Endodermal cell (in vitro differentiated cells): ENCODE data around the gene ZNF780A. TPM values are rescaled to one million over a fixed set of nuclear protein-coding genes. Genes with fewer than 3 reads are reported as not detected.

Experiments
- DNase-seq: peaks from one replicate; pipeline ENCODE4 v3.0.0-alpha.2; 2017
- H3K27ac ChIP-seq: 2 replicates; pipeline ENCODE4 v1.5.1; 2013; ENCODE audit warnings: mild to moderate bottlenecking, low read depth, low read length, moderate library complexity
- H3K27me3 ChIP-seq: 2 replicates; pipeline ENCODE4 v1.6.1; 2013; ENCODE audit warnings: mild to moderate bottlenecking, low read length, moderate library complexity; ENCODE audit not compliant: insufficient read depth, control insufficient read depth, poor library complexity, severe bottlenecking
- H3K36me3 ChIP-seq: 2 replicates; pipeline ENCODE4 v1.7.0; 2013; ENCODE audit warnings: mild to moderate bottlenecking, low read length, moderate library complexity; ENCODE audit not compliant: control insufficient read depth, insufficient read depth
- H3K4me1 ChIP-seq: one replicate; pipeline ENCODE4 v1.7.0; 2013; ENCODE audit warnings: low read length; ENCODE audit not compliant: control insufficient read depth, insufficient read depth
- H3K4me3 ChIP-seq: 2 replicates; pipeline ENCODE4 v1.5.1; 2013; ENCODE audit warnings: mild to moderate bottlenecking, low read length, moderate library complexity
- H3K9ac ChIP-seq: 2 replicates; pipeline ENCODE4 v1.6.1; 2013; ENCODE audit warnings: mild to moderate bottlenecking, low read length, moderate library complexity; ENCODE audit not compliant: poor library complexity, severe bottlenecking; ENCODE audit errors: extremely low read depth
- H3K9me3 ChIP-seq: 2 replicates; pipeline ENCODE4 v1.6.1; 2013; ENCODE audit warnings: mild to moderate bottlenecking, low read length, moderate library complexity; ENCODE audit not compliant: control insufficient read depth
- H3K27ac Mint-ChIP-seq: 2 replicates; pipeline ENCODE4 v1.8.0; 2020; ENCODE audit warnings: mixed read lengths
- H3K27me3 Mint-ChIP-seq: 2 replicates; pipeline ENCODE4 v1.8.0; 2021; ENCODE audit warnings: mild to moderate bottlenecking, mixed read lengths; ENCODE audit not compliant: insufficient read depth
- H3K36me3 Mint-ChIP-seq: 2 replicates; pipeline ENCODE4 v1.8.0; 2020; ENCODE audit warnings: low read depth, mixed read lengths
- H3K4me1 Mint-ChIP-seq: 2 replicates; pipeline ENCODE4 v1.8.0; 2020; ENCODE audit warnings: mixed read lengths
- H3K4me3 Mint-ChIP-seq: 2 replicates; pipeline ENCODE4 v1.8.0; 2020; ENCODE audit warnings: mild to moderate bottlenecking, moderate library complexity, mixed read lengths
- H3K9me3 Mint-ChIP-seq: 2 replicates; pipeline ENCODE4 v1.8.0; 2020; ENCODE audit warnings: mild to moderate bottlenecking, mixed read lengths
- CTCF ChIP-seq: fragments of 200-600 bp; sonication (generic); conservative IDR thresholded peaks from 2 replicates; pipeline ENCODE4 v1.5.0; 2021; ENCODE audit warnings: antibody characterized with exemption, mild to moderate bottlenecking
- WGBS, 2 experiments: methylation state at CpG; one replicate each; pipeline versions ENCODE4 v1.1.5 to v1.1.7; 2013; ENCODE audit warnings: missing lambda C conversion rate in 2 of 2, mixed read lengths in 1 of 2; ENCODE audit not compliant: insufficient coverage in 1 of 2, insufficient read length in 1 of 2; 5-methylcytosine and 5-hydroxymethylcytosine counted together
- total RNA-seq, 2 donors: library from RNA; stranded (reverse); fragmentation: NEBNext Ultra II Directional in 1 of 2; extraction: Animal tissue kit (Norgen Biotek cat#: 25700) in 1 of 2; gene quantifications; 2 replicates in 1 of 2; 3 replicates in 1 of 2; pipeline ENCODE4 v1.2.1, GENCODE V29; 2021

Gene ZNF780A
- total RNA-seq, 2 donors from 2014 or later: 20.5 to 21.2 TPM

GRCh38 chr19:40104754-40105153 lies 14.0 kb upstream of the ZNF780A start:
- Mint-ChIP-seq H3K9me3 (peaks cover 18% of the 10 kb centered on the region), H3K27ac (no peak overlapping the region), H3K27me3 (peaks cover 4% of the 10 kb centered on the region), H3K4me1 (no peaks in the 10 kb centered on the region), H3K4me3 (no peak overlapping the region), H3K36me3 (no peaks in the 10 kb centered on the region)
- H3K4me3 ChIP-seq: no peak overlapping the region
- no peaks in the 10 kb centered on the region for H3K4me1 ChIP-seq
- DNase-seq: no peak
- no peak for TF ChIP-seq CTCF
- no peaks in the 10 kb centered on the region for H3K36me3 ChIP-seq
- H3K9ac ChIP-seq: no peak overlapping the region
- no peak overlapping the region for H3K27ac ChIP-seq
- H3K9me3 ChIP-seq: peaks cover 4% of the 10 kb centered on the region
- no peaks in the 10 kb centered on the region for H3K27me3 ChIP-seq
- WGBS, 2 experiments: 50% methylated on average over 1 of the region's 1 CpG; no CpG with 5 or more reads in 1 of the 2 experiments

- Histone ChIP-seq H3K4me3 (no peak overlapping the region), H3K9ac (no peak overlapping the region), H3K4me1 (no peaks in the 10 kb centered on the region), H3K36me3 (no peaks in the 10 kb centered on the region), H3K9me3 (peaks cover 4% of the 10 kb centered on the region), H3K27me3 (peaks cover 4% of the 10 kb centered on the region), H3K27ac (no peak overlapping the region)
- Mint-ChIP-seq H3K27ac (no peak overlapping the region), H3K4me1 (no peaks in the 10 kb centered on the region), H3K27me3 (peaks cover 4% of the 10 kb centered on the region), H3K4me3 (no peak overlapping the region), H3K9me3 (peaks cover 17% of the 10 kb centered on the region), H3K36me3 (no peaks in the 10 kb centered on the region)
- no peak for DNase-seq
- WGBS, 2 experiments: 83 to 85% methylated on average over 3 to 4 of the region's 4 CpGs
- TF ChIP-seq CTCF: no peak
Observed at GRCh38 chr19:40103600-40103999, 12.9 kb upstream of the ZNF780A start.

DNA sequence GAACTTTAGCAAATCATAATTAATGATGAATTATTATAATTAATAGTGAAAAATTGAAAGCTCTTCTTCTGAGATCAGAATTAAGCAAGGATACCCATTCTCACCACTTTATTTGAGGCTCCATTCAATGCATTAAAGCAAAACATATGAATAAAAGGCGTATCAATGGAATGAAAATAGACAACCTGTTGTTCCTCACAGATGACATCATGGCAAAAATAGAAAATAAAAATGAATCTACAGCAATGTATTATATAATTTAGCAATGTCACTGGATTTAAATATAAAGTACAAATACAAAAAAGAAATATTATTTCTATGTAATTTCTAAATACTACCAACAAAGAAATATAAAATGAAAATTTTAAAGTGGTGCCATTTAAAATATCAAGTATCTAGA lies 11.1 kb upstream of the ZNF780A start:
- no peaks in the 10 kb centered on the region for H3K4me1 Mint-ChIP-seq
- Histone ChIP-seq H3K4me3 (no peak overlapping the region), H3K9me3 (peaks cover 4% of the 10 kb centered on the region), H3K36me3 (no peaks in the 10 kb centered on the region), H3K27me3 (peaks cover 4% of the 10 kb centered on the region), H3K4me1 (no peaks in the 10 kb centered on the region), H3K27ac (no peak overlapping the region), H3K9ac (no peak overlapping the region)
- no peak overlapping the region for H3K4me3 Mint-ChIP-seq
- peaks cover 5% of the 10 kb centered on the region for H3K27me3 Mint-ChIP-seq
- TF ChIP-seq CTCF: no peak
- DNase-seq: no peak
- peaks cover 17% of the 10 kb centered on the region for H3K9me3 Mint-ChIP-seq
- 100% methylated on average over 1 of the region's 1 CpG; no CpG with 5 or more reads in 1 of the 2 experiments for WGBS, 2 experiments
- no peaks in the 10 kb centered on the region for H3K36me3 Mint-ChIP-seq
- H3K27ac Mint-ChIP-seq: no peak overlapping the region
